ENCODE data around the gene TAPT1. TPM values are rescaled to one million over a fixed set of nuclear protein-coding genes. Genes with fewer than 3 reads are reported as not detected.

TAPT1 gene
- polyA plus RNA-seq, 1 donor from 2014 or later, result 34.2 TPM

DNA sequence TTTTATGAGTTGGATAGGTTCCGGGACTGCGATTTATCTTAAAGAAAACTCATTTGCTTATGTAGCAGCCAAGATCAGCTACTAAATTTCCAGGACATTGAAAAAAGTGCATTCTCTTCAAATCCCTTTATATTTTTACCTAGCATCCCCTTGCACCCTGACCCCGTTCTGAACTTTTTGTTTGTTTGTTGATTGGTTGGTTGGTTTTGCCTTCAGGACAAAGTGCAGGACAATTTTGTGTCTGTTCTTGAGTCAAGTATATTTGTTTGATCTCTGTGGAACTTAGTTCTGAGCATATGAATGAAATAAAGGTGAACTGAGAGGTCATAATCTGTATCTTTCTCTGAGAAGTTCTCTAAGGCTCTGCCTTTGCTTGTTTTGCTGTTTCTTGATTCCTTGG is 12.8 kb upstream of the TAPT1 start:
- Histone ChIP-seq H3F3A (ENCODE audit: insufficient read depth, low read length, poor library complexity, severe bottlenecking) (no peaks in the 10 kb centered on the region), H3K9ac (ENCODE audit: low read length) (no peak overlapping the region), H2AFZ (ENCODE audit: low read depth, low read length) (no peak overlapping the region), H4K20me1 (ENCODE audit: insufficient read depth) (no peaks in the 10 kb centered on the region), H3K4me2 (ENCODE audit: low read length) (no peak overlapping the region), H3K4me3 (ENCODE audit: low read length) (no peak overlapping the region), H3K79me2 (replicated peaks; ENCODE audit: insufficient read depth, low read length) (no peaks in the 10 kb centered on the region), H3K9me2 (ENCODE audit: insufficient read depth, low read length) (no peaks in the 10 kb centered on the region), H3K27ac (ENCODE audit: low read length) (no peak overlapping the region), H3K36me3 (ENCODE audit: insufficient read depth, low read length) (no peaks in the 10 kb centered on the region), H3K27me3 (ENCODE audit: insufficient read depth, low read depth, low read length) (no peaks in the 10 kb centered on the region), H3K9me3 (ENCODE audit: low read length) (no peaks in the 10 kb centered on the region)
- TF ChIP-seq MXI1 (conservative IDR thresholded peaks at IDR 0.05; ENCODE audit: poor library complexity, severe bottlenecking) (no peak), POLR2AphosphoS5 (IDR thresholded peaks at IDR 0.05) (no peak)
- TF ChIP-seq, protein P1, sequence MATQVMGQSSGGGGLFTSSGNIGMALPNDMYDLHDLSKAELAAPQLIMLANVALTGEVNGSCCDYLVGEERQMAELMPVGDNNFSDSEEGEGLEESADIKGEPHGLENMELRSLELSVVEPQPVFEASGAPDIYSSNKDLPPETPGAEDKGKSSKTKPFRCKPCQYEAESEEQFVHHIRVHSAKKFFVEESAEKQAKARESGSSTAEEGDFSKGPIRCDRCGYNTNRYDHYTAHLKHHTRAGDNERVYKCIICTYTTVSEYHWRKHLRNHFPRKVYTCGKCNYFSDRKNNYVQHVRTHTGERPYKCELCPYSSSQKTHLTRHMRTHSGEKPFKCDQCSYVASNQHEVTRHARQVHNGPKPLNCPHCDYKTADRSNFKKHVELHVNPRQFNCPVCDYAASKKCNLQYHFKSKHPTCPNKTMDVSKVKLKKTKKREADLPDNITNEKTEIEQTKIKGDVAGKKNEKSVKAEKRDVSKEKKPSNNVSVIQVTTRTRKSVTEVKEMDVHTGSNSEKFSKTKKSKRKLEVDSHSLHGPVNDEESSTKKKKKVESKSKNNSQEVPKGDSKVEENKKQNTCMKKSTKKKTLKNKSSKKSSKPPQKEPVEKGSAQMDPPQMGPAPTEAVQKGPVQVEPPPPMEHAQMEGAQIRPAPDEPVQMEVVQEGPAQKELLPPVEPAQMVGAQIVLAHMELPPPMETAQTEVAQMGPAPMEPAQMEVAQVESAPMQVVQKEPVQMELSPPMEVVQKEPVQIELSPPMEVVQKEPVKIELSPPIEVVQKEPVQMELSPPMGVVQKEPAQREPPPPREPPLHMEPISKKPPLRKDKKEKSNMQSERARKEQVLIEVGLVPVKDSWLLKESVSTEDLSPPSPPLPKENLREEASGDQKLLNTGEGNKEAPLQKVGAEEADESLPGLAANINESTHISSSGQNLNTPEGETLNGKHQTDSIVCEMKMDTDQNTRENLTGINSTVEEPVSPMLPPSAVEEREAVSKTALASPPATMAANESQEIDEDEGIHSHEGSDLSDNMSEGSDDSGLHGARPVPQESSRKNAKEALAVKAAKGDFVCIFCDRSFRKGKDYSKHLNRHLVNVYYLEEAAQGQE (IDR thresholded peaks at IDR 0.05; ENCODE audit: borderline replicate concordance), result no peak

DNA sequence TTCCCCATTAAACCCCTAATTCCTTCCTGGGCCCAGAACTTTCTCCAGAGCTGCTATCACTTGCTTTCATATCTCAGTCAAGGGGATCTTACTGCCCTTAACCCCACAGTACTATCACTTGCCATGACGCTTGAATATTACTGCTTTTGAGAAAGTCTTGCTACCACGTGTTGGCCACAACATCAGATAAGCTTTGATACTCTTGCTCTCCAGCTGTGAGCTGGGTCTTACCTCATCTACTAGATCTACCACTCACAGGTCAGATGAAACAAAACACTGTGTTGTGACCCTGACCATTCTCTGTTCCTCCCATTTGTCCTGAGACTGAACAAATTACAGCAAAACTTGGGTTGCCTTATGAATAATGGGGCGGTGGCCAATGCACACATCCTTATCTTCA is 12.1 kb upstream of the TAPT1 start:
- H3K79me2 ChIP-seq (replicated peaks; ENCODE audit: insufficient read depth, low read length), result no peaks in the 10 kb centered on the region
- H3K9ac ChIP-seq (ENCODE audit: low read length), result no peak overlapping the region
- H3K9me3 ChIP-seq (ENCODE audit: low read length), result no peaks in the 10 kb centered on the region
- H3K36me3 ChIP-seq (ENCODE audit: insufficient read depth, low read length), result no peaks in the 10 kb centered on the region
- TF ChIP-seq TAF1 (IDR thresholded peaks at IDR 0.05; ENCODE audit: low read depth) (no peak), MXI1 (conservative IDR thresholded peaks at IDR 0.05; ENCODE audit: poor library complexity, severe bottlenecking) (no peak), EZH2 (IDR thresholded peaks at IDR 0.05; ENCODE audit: borderline replicate concordance, insufficient read depth, low read length, poor library complexity, severe bottlenecking) (no peak), EP300 (conservative IDR thresholded peaks at IDR 0.05; ENCODE audit: poor library complexity, severe bottlenecking) (no peak), POLR2AphosphoS5 (IDR thresholded peaks at IDR 0.05) (no peak), RAD21 (conservative IDR thresholded peaks at IDR 0.05) (no peak), SMC3 (conservative IDR thresholded peaks at IDR 0.05; ENCODE audit: poor library complexity) (no peak)
- TF ChIP-seq, protein P2, sequence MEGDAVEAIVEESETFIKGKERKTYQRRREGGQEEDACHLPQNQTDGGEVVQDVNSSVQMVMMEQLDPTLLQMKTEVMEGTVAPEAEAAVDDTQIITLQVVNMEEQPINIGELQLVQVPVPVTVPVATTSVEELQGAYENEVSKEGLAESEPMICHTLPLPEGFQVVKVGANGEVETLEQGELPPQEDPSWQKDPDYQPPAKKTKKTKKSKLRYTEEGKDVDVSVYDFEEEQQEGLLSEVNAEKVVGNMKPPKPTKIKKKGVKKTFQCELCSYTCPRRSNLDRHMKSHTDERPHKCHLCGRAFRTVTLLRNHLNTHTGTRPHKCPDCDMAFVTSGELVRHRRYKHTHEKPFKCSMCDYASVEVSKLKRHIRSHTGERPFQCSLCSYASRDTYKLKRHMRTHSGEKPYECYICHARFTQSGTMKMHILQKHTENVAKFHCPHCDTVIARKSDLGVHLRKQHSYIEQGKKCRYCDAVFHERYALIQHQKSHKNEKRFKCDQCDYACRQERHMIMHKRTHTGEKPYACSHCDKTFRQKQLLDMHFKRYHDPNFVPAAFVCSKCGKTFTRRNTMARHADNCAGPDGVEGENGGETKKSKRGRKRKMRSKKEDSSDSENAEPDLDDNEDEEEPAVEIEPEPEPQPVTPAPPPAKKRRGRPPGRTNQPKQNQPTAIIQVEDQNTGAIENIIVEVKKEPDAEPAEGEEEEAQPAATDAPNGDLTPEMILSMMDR (IDR thresholded peaks at IDR 0.05; ENCODE audit: poor library complexity, severe bottlenecking), result no peak
- TF ChIP-seq, protein P1 (IDR thresholded peaks at IDR 0.05; ENCODE audit: borderline replicate concordance), result no peak
- H3K9me2 ChIP-seq (ENCODE audit: insufficient read depth, low read length), result no peaks in the 10 kb centered on the region
- H3K4me2 ChIP-seq (ENCODE audit: low read length), result no peak overlapping the region
- H3K27me3 ChIP-seq (ENCODE audit: insufficient read depth, low read depth, low read length), result no peaks in the 10 kb centered on the region
- no peaks in the 10 kb centered on the region for H4K20me1 ChIP-seq (ENCODE audit: insufficient read depth)
- H3F3A ChIP-seq (ENCODE audit: insufficient read depth, low read length, poor library complexity, severe bottlenecking), result no peaks in the 10 kb centered on the region
- no peak overlapping the region for H2AFZ ChIP-seq (ENCODE audit: low read depth, low read length)
- no peak overlapping the region for H3K27ac ChIP-seq (ENCODE audit: low read length)
- H3K4me3 ChIP-seq (ENCODE audit: low read length), result no peak overlapping the region
